HG02840 (cell line): Measurements from ENCODE around the gene GPX5.

Experiments used
- ATAC-seq: cut with Tn5 transposase; IDR thresholded peaks from one replicate; pipeline ENCODE4 v1.9.1; 2021; ENCODE audit warnings: mild to moderate bottlenecking, moderate library complexity, moderate number of reproducible peaks; ENCODE audit not compliant: unreplicated experiment, low FRiP score

Gene GPX5

GRCh38 chr6:28553384-28553985, 27.8 kb downstream of the GPX5 start:
- ATAC-seq: no peak

- no peak for ATAC-seq
Measured at GRCh38 chr6:28553986-28554881, 28.6 kb downstream of the GPX5 start.

DNA sequence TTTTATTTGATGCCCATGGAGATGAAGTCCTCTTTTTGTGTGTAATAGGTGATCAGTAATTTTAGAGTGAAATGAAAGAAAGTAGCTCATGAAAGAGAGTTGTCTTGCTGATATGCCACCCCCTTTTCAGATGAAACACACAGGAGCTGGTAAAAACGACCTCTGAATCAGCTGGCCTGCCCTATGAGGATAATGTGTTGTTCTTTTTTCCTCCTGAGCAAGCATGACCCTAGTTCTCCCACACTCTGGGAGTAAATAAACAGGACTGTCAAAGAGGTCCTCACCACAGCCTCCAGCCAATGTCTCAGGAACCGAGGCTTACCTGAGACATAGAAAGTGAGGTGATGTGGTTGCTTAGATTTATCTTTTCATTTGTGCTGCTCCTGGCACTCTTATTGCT, 29.5 kb downstream of the GPX5 start:
- ATAC-seq: no peak

- no peak for ATAC-seq
Measured at GRCh38 chr6:28558629-28559028, 32.9 kb downstream of the GPX5 start.

DNA sequence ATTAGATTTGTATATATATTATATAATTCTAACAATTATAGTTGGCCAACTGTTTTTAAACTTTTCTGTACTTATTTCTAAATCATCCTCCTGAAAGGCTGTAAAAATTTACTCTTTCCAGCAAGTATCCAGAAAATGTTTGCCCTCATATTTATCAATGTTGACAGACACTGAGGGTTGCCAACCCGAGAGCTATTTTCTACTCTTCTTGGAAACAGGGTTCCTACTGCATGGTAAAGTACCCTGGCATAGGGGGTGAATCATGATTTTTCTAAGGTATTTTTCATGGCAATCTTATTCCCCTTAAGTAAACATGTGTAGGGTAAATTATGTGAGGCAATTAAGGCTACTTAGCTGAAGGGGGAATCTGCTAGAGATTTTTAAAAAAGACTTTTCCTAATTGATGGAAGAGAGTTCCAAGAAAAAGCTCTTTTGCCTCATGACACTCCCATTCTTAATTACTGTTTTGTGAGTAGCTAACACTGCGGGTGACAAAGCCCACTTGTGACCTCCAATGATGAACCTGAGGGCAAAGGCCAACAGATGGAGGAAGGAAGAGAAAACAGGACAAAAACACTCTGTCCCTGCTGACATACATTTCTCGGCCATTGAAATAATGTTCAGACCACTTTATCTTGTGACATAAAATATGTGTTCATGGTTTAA, 37.9 kb downstream of the GPX5 start:
- ATAC-seq: no peak

DNA sequence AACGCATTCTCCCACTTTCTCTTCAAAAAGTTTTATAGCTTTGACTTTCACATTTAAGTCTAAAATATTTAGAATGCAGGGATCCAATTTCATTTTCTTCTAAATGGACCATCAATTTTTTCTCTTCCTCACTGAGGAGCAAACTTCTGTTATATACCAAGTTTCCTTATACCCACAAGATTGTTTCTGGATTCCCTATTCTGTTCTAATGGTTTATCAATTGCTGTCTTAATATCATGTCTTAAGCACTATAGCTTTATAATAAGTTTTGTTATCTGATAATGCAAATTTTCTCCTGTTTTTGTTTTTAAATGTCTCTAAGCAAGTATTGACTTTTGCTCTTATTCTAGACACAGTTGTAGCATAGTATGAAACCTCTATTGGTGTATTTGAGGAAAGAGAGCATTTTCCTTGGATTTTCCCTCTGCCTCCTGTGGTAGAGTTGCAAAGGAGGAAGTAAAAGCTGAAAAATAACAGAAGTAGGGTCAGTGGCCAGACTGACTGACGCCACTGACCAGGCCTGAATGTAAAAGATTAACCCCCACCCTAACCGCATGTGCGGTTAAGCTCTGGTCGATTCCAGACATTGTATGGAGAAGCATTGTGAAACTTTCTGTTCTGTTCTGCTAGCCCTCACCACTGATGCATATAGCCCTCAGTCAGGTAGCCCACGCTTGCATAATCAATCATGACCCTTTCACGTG, 40.3 kb downstream of the GPX5 start:
- ATAC-seq: no peak

GRCh38 chr6:28566527-28567252, 41.0 kb downstream of the GPX5 start:
- ATAC-seq: no peak

GRCh38 chr6:28567506-28567905, 41.8 kb downstream of the GPX5 start:
- ATAC-seq: no peak

DNA sequence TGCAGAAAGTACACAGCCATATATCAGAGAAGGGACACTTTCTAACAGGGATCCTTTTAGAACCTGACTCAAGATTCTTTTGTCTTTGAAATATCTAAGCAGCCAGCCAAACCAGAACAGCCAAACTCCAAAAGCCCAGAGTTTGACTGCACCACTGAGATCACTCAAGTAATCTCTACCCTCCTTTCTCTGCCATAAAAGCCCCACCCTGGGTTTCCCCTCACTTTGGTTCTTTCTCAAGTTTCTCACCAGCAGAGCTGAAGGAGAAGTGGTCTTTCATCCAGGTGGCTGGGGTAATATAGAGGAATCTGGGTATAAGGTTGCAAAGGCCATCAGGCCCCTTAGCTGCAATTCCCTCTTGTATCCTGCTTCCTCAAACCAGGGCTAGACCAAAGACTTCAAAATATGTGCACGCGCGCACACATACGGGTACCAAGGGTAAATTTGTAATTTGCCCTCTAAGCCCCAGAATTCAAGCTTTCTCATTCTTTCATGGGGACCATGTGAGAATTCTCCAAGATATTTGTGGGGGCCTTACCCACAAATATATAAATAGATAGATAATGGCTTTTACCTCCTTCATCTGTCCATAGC, 42.9 kb downstream of the GPX5 start:
- ATAC-seq: no peak

- no peak for ATAC-seq
Measured at GRCh38 chr6:28569748-28570147, 44.1 kb downstream of the GPX5 start.

GRCh38 chr6:28580475-28580874, 54.8 kb downstream of the GPX5 start:
- no peak for ATAC-seq

DNA sequence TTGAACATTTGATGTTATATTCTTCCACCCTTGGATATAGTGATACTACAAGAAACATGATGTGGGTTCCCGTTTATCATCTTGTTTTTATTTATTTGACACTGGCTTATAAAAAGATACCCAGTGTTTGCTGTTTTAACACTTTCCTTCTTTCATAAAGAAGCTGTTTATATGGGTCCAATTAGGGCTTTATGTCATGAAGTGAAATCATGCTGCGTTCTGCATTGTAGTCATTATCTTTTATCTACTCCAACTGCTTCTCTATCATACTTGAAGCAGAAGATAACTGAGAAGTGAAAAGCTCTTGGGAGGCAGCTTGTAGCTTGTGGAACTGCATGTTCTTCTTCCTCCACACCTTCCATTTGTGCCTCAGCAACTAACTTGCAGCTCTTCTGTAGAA, 57.8 kb downstream of the GPX5 start:
- ATAC-seq: no peak
